ENCODE measurements around the gene RPS6KC1.
"Not testable (repeated sequence)": the region's sequence is repeated elsewhere in the genome, so short reads cannot be mapped to it uniquely, and the experiment has no call there.

RPS6KC1 gene

GRCh38 chr1:213315571-213315970, 264.5 kb downstream of the RPS6KC1 start:
- ChIA-PET POLR2A (no interaction called here), CTCF (no interaction called here)
- no peak for DNase-seq (ENCODE audit: extremely low spot score)
- TF ChIP-seq ELF4 (IDR thresholded peaks at IDR 0.05) (no peak), PKNOX1 (IDR thresholded peaks at IDR 0.05) (no peak), LEF1 (IDR thresholded peaks at IDR 0.05; ENCODE audit: borderline replicate concordance) (no peak), HDGF (IDR thresholded peaks at IDR 0.05; ENCODE audit: borderline replicate concordance) (no peak), NFRKB (IDR thresholded peaks at IDR 0.05) (no peak), TARDBP (IDR thresholded peaks at IDR 0.05) (no peak)

- DNase-seq (ENCODE audit: extremely low spot score); POLR2A ChIA-PET; CTCF ChIA-PET: not testable (repeated sequence)
Measured at GRCh38 chr1:213318458-213318857, 267.4 kb downstream of the RPS6KC1 start.

GRCh38 chr1:213320191-213320870, 269.3 kb downstream of the RPS6KC1 start:
- ChIA-PET POLR2A (no interaction called here), CTCF (no interaction called here)
- DNase-seq (ENCODE audit: extremely low spot score): no peak
- TF ChIP-seq L3MBTL2 (conservative IDR thresholded peaks at IDR 0.05): no peak
- no peak for TF ChIP-seq TARDBP (IDR thresholded peaks at IDR 0.05)
- TF ChIP-seq CTBP1 (IDR thresholded peaks at IDR 0.05; ENCODE audit: borderline replicate concordance): no peak
- no peak for TF ChIP-seq FOXA1 (IDR thresholded peaks at IDR 0.05)
- TF ChIP-seq FOXM1 (IDR thresholded peaks at IDR 0.05; ENCODE audit: borderline replicate concordance): no peak
- no peak for TF ChIP-seq FOXK2 (IDR thresholded peaks at IDR 0.05)
- TF ChIP-seq NFRKB (IDR thresholded peaks at IDR 0.05): no peak
- no peak for TF ChIP-seq SUZ12 (IDR thresholded peaks at IDR 0.05)
- TF ChIP-seq LEF1 (IDR thresholded peaks at IDR 0.05; ENCODE audit: borderline replicate concordance): no peak
- TF ChIP-seq ZNF384 (IDR thresholded peaks at IDR 0.05): no peak
- TF ChIP-seq SP1 (IDR thresholded peaks at IDR 0.05): no peak
- no peak for TF ChIP-seq HDGF (IDR thresholded peaks at IDR 0.05; ENCODE audit: borderline replicate concordance)
- TF ChIP-seq PKNOX1 (IDR thresholded peaks at IDR 0.05): no peak
- no peak for TF ChIP-seq ELF4 (IDR thresholded peaks at IDR 0.05)
- TF ChIP-seq ARNT (IDR thresholded peaks at IDR 0.05): no peak
- no peak for TF ChIP-seq BHLHE40 (IDR thresholded peaks at IDR 0.05; ENCODE audit: borderline replicate concordance)

All from HEK293T (cell line).